Mesenchymal stem cell (in vitro differentiated cells and primary cell): Measurements from ENCODE around the gene RHOBTB1. TPM values are rescaled to one million over a fixed set of nuclear protein-coding genes. Genes with fewer than 3 reads are reported as not detected.

ENCODE experiments used
- small RNA-seq: library from polyadenylated mRNA; stranded (forward); fragments of <200 nt; extraction: miRNeasy Mini kit (QIAGEN cat#:217004); gene quantifications from one replicate; pipeline ENCODE3, GENCODE V24; 2013; ENCODE audit warnings: low read depth

Gene RHOBTB1

Small RNA genes lying within 50 kb of the gene (small RNA-seq; reads per million reads assigned to genes)
- gene RNU2-72P, result not detected
